ENCODE data around the gene SORCS2. TPM values are rescaled to one million over a fixed set of nuclear protein-coding genes. Genes with fewer than 3 reads are reported as not detected.

SORCS2 gene
- total RNA-seq, 2 experiments from 2014 or later: 0.03 TPM; not detected in 1

- H3K9me3 ChIP-seq (ENCODE audit: low read length): no peaks in the 10 kb centered on the region
- intact Hi-C loops (cut with micrococcal nuclease; ENCODE audit: unreplicated experiment): loop anchor here (5.0 kb wide), 1 partner anchor 147 kb away; no protein-coding TSS in a partner anchor
- H3K27ac ChIP-seq (ENCODE audit: low read depth, low read length, poor library complexity, severe bottlenecking): no peak overlapping the region
- POLR2A ChIA-PET: no interaction called here
- no peak overlapping the region for H3K4me2 ChIP-seq (ENCODE audit: low read length)
- H3K36me3 ChIP-seq (ENCODE audit: insufficient read depth, low read length): no peaks in the 10 kb centered on the region
- peaks cover 17% of the 10 kb centered on the region for H3K4me1 ChIP-seq (ENCODE audit: insufficient read depth, low read length, poor library complexity, severe bottlenecking)
- no peak overlapping the region for H2AFZ ChIP-seq (ENCODE audit: low read length)
- H3K9me2 ChIP-seq (ENCODE audit: insufficient read depth, low read length): no peaks in the 10 kb centered on the region
- H4K20me1 ChIP-seq (ENCODE audit: insufficient read depth, low read length): no peaks in the 10 kb centered on the region
- no peaks in the 10 kb centered on the region for H3K79me2 ChIP-seq (ENCODE audit: insufficient read depth, low read depth, low read length)
- CTCF ChIA-PET (ENCODE audit: unreplicated experiment): no interaction called here
- TF ChIP-seq EZH2phosphoT487 (IDR thresholded peaks at IDR 0.05; ENCODE audit: borderline replicate concordance, low read depth, low read length): no peak
- TF ChIP-seq, protein P1, sequence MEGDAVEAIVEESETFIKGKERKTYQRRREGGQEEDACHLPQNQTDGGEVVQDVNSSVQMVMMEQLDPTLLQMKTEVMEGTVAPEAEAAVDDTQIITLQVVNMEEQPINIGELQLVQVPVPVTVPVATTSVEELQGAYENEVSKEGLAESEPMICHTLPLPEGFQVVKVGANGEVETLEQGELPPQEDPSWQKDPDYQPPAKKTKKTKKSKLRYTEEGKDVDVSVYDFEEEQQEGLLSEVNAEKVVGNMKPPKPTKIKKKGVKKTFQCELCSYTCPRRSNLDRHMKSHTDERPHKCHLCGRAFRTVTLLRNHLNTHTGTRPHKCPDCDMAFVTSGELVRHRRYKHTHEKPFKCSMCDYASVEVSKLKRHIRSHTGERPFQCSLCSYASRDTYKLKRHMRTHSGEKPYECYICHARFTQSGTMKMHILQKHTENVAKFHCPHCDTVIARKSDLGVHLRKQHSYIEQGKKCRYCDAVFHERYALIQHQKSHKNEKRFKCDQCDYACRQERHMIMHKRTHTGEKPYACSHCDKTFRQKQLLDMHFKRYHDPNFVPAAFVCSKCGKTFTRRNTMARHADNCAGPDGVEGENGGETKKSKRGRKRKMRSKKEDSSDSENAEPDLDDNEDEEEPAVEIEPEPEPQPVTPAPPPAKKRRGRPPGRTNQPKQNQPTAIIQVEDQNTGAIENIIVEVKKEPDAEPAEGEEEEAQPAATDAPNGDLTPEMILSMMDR (conservative IDR thresholded peaks at IDR 0.05; ENCODE audit: low read length): no peak
- DNase-seq (ENCODE audit: low spot score): no peak
- H3K4me3 ChIP-seq (ENCODE audit: low read depth, low read length, poor library complexity, severe bottlenecking): no peak overlapping the region
- BruUV-seq (replicated peaks): no TSS peak
Measured at GRCh38 chr4:7654550-7655445, 462.5 kb downstream of the SORCS2 start.

DNA sequence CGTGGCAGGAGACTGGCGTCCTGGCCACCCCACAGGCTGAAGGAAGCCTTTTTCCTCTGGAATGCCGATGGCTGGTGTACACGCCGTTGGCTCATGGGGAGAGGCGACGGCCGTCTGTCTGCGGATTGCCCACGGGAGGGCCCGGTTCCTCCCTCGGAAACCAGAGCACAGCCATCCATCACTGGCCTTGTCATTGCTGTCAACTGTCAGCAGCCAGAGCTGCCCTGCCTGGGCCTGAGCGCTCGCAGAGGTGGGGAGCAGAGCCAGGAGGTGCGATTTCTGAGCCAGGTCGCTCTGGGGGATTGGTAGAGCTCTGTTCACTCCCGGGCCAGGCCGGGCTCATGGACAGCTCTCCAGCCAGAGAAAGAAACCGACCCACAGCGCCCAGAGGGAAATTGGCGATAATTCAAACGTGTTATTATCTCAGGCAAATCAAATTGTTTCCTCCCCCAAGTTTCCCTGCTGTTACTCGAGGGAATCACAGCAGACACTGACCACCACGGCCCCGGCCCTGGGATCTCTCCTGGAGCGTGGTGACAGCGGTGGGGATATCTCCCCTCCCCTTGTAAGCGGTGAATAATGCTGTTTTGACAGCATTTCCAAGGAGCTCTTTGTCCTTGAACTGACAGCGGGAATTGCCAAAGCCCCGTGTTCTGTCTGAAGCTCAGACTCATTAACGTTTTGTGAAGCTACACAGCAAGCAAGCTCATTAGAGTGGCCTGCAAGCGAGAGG is 463.3 kb downstream of the SORCS2 start:
- Histone ChIP-seq H3K27ac (ENCODE audit: low read depth, low read length, poor library complexity, severe bottlenecking) (no peak overlapping the region), H3K9me3 (ENCODE audit: low read length) (no peaks in the 10 kb centered on the region), H4K20me1 (ENCODE audit: insufficient read depth, low read length) (no peaks in the 10 kb centered on the region), H3K9me2 (ENCODE audit: insufficient read depth, low read length) (no peaks in the 10 kb centered on the region), H3K4me3 (ENCODE audit: low read depth, low read length, poor library complexity, severe bottlenecking) (no peak overlapping the region), H3K79me2 (ENCODE audit: insufficient read depth, low read depth, low read length) (no peaks in the 10 kb centered on the region), H3K4me2 (ENCODE audit: low read length) (no peak overlapping the region), H3K4me1 (ENCODE audit: insufficient read depth, low read length, poor library complexity, severe bottlenecking) (peaks cover 9% of the 10 kb centered on the region), H2AFZ (ENCODE audit: low read length) (no peak overlapping the region), H3K36me3 (ENCODE audit: insufficient read depth, low read length) (no peaks in the 10 kb centered on the region)
- ChIA-PET CTCF (ENCODE audit: unreplicated experiment) (no interaction called here), POLR2A (no interaction called here)
- no peak for TF ChIP-seq EZH2phosphoT487 (IDR thresholded peaks at IDR 0.05; ENCODE audit: borderline replicate concordance, low read depth, low read length)
- TF ChIP-seq, protein P1 (conservative IDR thresholded peaks at IDR 0.05; ENCODE audit: low read length): no peak
- no peak for DNase-seq (ENCODE audit: low spot score)
- no TSS peak for BruUV-seq (replicated peaks)
- intact Hi-C loops (cut with micrococcal nuclease; ENCODE audit: unreplicated experiment): no loop called here

Data from OCI-LY7 (cell line).